Stimulated activated CD8-positive, alpha-beta memory T cell treated with anti-CD3 and anti-CD28 coated beads, Interleukin-15, amount 100 ng/mL, for 4 hours (primary cell): Measurements from ENCODE around the gene PGAM2.

Experiments used
- DNase-seq, 2 donors: peaks; one replicate each; pipeline ENCODE4 v3.0.0-alpha.2; 2020; ENCODE audit warnings: low read depth in 2 of 2

Gene PGAM2

DNA sequence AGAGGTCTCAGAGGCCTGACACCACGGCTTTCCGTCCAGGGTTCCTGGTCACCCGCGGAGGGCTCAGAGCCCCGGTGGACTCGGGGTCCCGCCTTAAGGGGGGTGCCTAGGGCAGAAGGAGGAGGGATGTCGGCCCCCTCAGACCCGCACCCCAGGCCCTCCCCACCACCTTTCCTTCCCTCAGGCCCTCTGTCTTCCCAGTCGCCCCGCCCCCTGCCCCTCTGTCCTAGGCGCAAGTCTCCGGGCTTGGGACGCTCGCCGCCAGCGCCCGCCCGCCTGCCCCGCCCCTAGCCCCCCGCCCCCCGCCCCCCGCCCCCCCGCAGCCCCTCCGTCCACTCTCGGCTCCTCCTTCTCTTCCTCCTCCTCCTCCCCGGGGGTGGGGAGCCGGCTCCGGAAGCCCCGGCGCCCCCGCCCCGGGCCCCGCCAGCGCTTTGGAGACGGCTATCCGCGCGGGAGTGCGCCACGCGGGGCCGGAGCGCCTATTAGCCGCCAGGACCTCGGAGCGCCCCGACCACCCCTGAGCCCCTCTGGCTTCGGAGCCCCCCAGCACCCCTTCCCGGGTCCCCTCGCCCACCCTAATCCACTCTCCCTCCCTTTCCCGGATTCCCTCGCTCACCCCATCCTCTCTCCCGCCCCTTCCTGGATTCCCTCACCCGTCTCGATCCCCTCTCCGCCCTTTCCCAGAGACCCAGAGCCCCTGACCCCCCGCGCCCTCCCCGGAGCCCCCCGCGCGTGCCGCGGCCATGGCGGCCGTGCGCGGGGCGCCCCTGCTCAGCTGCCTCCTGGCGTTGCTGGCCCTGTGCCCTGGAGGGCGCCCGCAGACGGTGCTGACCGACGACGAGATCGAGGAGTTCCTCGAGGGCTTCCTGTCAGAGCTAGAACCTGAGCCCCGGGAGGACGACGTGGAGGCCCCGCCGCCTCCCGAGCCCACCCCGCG, 38.8 kb upstream of the PGAM2 start, which contains the start of gene AEBP1:
TSS of gene AEBP1 (plus strand) at position 423 of the 937 bp plus-strand sequence. CDS start at position 744, 321 bp downstream.
- DNase-seq: no peak

DNA sequence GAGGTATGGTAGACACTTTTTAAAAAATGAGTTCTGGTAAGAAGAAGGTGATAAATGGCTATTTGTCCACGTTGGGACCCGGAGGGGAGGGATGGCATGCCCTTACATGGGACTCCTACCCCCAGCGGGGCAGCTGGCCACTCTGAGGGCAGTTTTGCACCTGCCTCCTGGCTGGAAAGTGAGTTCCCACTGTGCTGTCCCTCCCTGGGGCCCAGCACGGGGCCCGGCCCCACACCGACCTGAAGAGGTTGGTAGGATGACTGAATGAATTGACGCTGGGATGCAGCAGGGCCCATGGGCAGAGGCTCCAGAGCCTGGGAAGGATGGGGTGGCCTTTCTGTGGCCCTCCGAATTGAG, 38.2 kb upstream of the PGAM2 start:
- DNase-seq: no peak

DNA sequence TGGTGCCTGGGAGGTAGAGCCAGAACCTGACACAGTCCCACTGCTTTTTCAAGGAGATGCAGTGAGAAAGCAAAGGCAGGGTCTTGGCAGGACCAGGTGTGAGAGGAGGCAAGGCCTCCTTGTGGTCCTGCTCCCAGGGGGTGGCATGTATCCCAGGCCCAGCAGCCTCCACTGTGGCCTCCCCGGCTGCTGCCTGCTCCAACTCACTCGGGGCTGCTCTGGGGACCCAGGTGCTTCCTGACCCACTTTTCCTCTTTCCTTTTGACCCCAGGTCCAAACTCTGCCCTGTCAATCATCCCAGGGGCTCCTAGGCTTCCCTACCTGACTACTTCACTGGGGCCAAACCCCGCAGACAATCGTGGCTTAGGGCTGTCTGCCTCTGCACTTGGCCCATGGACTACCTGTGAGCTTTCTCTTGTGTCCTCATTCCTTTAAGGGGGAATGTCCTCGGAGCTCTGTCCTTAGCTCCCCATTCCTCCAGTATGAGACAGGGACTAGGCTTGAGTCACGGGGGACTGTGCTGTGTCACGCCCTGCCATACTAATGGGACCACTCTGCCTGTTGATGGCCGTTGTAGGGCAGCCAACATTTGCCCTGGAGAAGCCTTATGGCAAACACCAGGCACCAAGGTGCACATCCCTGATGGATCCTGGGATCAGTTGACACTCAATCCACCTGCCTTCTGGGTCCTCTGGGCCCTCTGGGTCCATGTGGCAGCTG, 37.6 kb upstream of the PGAM2 start:
- DNase-seq: no peak

DNA sequence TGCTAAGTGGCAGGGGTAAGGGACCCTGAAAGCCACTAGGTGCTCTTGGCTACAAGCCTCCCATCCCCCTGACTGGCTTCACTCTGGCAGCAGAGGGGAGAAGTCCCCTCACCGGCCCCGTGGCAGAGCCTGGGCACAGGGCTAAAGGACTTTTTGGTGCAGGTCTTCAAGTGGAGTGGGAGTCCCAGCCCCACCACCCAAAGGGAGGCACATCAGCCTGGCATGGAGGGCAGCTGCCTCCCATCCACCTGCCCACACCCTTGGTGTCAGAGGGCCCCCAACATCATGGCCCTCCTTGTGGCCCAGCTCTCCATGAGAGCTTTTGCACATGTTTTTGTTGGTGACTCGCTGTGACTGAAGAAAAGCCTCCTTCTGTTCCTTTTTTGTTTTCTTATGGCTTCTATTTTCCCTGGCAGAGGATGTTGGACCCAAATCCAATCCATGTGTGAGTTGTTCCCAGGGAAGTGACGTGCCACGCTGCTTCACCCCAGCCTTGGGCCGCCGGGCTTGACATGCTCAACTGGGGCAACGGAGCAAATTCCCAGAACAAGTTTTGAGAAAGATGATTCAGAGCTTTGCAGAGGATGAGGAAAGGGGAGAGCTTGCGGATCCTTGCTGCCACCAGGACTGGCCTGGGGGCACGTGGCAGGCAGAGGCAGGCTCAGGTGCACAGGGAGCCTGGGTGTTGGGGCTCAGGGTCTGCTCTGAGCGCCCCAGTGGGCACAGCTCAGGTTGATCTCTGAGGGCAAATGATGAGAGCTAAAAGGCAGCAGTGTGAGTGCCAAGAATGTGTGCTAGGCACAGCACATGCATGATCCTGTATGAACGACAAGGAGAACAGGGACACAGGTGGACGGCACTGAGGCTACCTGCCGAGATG, 36.8 kb upstream of the PGAM2 start:
- DNase-seq: no peak

DNA sequence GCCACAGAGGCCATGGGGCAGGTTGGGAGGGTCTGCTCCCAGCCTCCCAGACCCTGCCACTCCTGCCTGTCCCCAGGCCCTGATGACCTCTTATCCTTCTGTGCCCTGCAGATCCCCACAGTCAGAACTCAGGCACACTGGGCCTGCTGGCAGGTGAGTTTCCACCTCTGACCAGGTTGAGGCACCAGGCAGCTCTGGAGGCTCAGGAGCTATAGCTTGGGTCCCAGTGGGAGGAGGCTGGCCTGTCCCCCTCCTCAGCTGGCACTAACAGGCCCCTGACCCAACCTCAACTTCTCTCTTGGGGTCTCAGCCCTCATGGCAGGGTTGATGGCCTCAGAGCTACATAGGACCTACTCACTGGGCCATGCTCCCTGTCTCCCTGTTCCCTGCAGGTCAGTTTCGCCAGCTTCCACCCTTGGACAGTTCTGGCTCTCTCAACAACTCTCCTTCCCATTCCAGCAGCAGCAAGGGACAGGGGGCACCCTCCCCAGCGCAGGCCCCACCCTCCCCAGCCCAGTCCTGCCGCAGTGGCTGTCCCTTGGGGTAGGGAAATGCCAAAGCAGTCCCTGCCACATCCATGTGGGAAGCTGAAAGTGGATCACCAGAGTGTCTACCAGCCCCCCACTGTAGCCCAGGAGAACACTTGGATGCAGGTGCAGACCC, 36.1 kb upstream of the PGAM2 start:
- DNase-seq: no peak

DNA sequence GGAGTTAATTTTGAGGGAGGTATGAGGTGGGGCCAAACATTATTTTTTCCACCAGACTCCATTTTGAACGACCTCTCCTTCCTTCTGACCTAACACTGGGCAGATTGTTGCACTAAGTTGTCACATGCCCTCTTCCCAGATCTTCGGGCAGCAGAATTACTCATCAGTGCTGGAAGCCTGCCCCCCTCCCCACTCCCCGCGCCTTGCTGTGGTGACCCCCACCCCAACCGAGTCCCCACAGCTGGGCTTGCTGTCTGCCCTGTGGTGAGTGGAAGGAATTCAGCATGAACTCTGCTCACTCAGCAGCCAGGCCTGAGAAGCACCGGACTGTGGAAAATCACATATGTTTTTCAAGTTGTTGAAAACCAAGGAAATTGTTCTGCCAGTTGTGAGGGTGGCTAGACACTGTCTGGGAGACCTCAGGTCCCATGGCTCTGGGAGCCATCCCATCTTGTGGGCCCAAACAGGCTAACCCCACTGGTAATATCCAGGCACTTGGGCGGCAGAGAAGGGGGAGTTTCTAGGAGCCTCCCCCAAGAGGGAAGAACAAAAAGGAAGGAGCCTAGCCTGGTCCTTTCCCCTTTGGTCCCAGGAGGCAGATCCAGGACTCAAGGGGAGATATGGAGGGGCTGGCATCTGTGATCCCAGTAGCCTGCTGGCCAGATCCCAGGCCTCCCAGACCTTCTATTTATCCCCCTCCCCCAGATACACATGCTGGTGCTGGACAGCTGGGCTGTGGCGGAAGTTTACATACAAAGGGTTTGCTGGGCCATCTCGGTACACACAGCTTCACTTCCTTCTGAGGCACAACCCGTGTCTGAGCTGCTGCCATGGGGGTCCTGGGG, 35.3 kb upstream of the PGAM2 start:
- DNase-seq: no peak

DNA sequence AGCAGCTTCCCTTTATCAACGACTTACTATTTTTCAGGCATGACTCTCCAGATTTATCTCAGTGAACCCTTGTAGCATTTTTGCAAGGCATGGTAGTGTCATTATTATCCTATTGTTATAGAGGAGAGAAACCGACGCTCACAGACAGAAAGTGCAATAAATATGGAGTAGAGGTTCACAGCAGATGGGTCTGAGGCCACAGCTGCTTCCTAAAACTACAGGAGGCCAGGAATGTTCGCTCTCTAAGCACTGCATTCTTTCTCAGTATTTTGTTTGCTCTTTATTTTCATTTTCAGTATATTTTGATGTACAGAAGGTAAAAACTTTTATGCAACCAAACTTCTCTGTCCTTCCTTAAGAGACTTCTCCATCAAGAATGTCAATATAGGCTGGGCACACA, 34.3 kb upstream of the PGAM2 start:
- DNase-seq: no peak

DNA sequence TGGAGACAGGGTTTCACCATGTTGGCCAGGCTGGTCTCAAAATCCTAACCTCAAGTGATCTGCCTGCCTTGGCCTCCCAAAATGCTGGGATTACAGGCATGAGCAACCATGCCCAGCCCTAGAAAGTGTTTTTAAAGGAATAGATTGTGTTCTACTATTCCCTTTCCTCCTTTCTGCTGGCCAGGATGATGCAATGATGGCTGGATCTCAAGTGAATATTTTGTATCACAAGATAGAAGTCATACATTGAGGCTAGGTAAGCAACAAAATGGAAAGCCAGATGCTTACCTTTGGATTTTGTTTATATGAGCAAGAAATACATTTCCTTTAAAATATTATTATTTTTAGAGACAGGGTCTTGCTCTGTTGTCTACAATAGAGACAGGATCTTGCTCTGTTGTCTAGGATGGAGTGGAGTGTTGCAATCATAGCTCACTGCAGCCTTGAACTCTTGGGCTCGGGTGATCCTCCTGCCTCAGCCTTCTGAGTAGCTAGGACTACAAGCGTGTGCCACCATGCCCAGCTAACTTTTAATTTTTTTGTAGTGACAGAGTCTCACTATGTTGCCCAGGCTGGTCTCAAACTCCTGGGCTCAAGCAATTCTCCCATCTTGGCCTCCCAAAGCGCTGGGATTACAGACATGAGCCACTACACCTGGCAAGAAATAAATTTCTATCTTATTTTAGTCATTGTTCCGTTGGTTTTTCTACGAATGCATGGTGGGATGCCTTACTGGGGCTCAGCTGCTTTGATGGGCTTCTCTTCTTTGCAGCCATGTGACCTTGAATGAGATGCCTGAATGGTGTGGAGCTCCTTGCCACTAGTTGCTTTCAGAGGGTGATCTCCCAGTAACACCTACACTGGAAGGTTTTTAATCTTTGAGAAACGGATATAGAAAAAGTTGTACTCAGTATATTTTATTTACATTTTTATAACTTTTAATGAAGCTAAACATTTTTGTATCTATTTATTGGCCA, 33.0 kb upstream of the PGAM2 start:
- no peak for DNase-seq

DNA sequence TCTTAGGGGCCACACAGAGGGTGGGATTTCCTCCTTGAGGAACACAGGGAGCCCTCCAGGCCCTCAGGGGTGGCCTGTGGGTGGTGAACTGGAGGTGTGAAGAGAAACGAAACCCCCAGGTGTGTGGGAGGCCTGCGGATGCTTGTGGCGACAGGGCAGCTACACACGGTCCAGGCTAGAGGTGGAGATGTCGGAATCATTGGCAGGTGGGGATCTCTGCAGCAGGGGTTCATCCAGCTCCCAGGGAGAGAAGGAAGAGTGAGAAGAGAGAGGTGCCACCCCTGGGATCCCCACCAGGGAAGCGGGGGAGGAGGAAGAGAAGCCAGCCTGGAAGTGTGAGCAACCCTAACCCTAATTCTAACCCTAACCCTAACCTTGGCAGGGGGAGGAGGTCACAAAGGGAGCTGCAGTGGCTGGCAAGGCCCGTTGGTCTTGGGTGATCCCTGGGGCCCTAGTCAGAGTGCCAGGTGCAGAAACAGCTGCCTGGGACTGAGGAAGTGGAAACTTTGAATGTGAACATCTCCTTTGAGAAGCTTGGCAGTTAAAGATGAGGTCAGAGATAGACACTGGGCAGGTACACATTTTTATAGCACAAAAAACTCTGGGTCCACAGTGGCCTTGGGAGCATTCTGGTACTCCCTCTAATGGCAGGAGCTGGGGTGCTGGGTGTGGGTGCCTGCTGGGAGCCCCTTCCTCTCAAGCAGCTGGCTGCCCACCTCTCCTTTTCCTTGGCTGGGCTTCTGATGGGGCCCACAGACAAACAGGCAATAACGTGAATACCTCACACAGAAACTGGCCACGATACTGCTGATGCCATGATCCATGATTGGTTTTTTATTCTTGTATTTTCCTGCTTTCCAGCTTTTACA, 31.9 kb upstream of the PGAM2 start:
- no peak for DNase-seq

DNA sequence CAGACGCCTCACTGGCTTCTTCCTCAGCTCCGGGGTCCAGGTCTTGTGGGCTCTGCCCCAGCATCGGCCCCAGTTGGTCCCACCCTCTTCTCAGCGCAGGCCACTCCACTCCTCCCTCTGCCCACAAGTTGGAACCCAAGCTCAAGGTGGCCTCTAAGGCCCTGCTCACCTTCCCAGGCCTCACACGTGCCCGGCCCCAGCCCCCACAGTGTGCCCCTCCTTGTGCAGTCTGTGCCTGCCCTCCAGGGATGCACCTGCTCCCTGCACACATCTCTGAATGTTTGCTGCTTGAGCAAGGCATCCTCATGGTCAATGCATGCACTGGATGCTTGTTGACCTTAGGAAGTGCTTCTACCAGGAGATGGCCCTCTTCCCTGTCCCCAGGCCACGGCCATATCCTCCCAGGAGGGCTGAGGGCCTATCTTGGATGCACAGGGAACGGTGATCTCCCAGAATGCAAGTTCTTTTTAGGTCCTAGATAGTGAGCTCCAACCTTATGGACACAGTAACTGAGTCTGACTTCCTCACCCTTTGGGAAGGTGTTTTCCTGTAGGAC, 31.0 kb upstream of the PGAM2 start:
- no peak for DNase-seq

DNA sequence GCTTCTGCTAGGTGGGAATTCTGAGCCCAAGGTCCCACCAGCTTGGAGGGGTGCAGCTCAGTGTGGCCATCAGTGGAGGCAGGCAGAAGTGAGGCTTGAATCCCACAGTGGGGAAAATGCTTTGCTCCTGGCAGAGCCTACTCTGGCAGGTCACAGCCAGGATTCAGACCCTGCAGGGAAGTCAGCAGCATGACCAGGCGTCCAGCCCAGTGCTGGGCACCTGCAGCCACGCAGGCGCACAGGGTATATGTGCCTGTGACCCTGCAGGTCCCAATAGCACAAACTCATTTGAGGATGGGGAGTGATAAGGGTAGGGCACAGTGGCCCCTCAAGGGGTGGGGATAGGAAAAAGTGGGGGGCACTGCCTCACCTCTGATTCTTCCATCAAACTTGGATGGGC, 30.4 kb upstream of the PGAM2 start:
- DNase-seq: no peak

DNA sequence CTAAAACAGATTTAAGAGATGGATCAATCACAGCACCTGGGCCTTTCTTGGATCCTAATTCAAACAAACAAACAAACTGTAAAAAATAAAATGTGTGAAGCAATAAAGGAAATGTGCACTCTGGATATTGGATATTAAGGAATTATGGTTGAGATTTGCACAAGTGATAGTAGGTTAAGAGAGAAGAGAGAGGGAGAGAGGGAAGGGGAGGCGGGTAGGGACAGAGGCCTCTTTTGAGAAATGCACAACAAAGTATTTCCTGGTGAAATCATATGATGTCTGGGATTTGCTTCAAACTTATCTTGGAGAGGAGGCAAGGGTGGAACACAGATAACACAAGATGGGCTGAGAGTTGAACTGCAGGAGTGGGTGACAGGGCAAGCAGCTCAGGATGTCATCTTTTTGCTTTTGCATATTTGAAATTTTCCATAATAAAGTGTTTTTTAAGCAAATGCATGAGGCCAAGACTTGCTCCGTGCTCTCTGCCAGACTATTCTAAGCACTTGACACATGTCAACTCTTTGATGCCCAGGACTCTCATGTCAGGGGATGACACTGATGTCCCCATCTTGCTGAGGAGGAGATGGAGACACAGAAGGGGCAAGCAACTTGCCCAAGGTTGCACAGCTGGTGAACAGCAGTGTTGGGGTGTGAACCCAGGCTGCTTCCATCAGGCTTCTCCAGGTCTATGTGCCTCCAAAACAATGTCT, 29.7 kb upstream of the PGAM2 start:
- DNase-seq: no peak

DNA sequence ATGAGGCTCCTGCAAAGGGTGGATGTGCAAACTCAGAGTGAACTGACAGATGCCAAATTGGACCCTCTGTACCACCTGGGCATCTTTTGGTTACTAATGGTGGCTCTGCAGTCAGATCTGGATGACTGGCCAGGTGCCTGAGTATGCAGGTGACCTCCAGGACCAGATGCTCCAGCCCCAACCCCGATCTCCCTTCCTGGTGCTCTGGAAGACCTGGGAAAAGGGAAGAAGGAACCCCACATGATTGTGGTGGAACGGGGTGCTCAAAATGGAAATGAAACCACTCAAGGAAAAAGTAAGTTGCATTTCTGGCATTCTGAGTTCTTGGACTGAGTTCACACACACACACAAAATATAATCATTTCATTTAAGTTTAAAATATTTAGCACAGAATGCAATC, 29.0 kb upstream of the PGAM2 start:
- no peak for DNase-seq

DNA sequence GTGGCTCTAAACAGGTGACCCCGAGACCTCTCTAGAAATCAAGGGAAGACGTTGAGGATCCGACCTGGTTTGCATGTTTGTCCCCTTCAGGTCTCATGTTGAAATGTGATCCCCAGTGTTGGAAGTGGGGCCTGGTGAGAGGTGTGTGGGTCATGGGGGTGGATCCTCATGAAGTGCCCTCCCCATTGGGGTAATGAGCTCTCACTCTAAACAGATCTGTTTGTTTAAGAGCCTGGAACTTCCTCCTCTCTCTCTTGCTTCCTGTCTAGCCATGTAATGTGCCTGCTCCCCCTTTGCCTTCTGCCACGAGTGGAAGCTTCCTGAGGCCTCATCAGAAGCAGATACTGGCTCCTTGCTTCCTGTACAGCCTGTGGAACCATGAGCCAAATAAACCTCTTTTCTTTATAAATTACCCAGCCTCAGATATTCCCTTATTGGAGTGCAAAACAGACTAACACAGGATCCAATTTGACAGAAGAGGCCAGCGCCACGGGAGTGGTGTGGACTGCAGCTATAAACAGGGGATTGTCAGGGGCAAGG, 27.8 kb upstream of the PGAM2 start:
- no peak for DNase-seq

DNA sequence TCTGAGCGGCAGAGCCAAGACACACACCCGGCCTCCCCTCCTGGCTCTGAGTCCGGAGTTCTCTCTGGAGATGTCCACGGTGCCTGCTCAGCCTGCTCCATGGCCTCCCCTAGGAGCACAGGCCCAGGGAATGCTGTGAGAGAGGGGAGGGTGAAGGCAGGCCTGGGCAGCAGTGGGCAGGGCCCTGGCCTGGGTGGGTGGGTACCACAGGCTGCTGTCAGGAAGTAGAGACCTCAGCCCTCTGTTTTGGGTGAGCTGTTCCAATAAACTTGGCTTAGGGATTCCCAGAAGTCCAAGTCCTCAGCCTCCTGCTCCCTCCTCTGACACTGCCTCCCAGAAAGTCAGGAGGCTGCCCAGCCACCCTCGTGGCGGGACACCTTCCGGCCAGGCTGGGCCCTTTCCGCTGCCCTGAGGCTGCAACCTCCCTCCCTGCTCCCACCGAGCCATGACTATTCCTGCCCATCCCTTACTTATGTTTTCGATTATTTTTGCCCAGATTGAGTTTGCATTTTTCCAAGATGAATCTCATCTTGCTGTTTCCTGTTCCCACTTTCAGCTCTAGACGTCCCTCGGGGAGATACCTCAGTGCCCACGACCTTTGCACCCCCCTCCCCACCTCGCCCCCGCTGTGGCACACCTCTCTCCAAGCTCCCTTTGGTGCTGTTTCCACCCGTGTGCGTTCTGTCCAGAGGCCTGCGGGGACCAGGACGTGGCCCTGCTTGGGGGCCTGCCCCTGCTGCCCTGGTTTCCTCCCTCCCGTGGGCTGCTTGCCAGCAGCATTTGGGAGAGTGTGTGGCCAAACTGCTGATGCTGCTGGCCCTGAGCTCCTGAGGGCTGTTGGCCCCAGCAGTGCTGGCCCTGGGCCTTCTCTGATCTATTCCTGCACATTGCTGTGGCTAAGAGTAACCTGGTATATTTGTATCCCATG, 22.8 kb upstream of the PGAM2 start:
- no peak for DNase-seq

DNA sequence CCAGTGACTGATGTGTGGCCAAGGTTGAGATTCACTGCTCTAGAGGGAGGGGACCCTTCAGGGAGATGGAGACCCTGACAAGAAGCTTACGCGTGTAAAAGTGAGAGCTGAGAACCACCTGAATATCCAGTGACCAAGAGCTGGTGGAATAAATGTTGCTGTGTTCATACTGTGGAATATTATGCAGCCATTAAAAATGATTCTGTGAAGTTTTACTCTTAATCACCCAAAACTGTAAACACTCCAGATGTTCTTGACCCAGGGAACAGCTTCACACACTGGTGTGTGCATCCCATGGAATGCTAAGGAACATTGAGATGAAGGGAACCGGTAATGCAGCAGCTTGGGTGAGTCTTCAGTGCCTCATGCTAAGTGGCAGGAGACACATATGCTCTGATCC, 21.3 kb upstream of the PGAM2 start:
- DNase-seq: no peak
